Parathyroid adenoma (tissue), 2 donors: ENCODE data around the gene DCAF6.

Experiments
- H2AFZ ChIP-seq: fragments of 300-600 bp; sonication (generic); one replicate; pipeline ENCODE4 v1.7.0; 2017; ENCODE audit warnings: antibody characterized with exemption, mild to moderate bottlenecking
- H3K27ac ChIP-seq: fragments of 300-600 bp; sonication (generic); one replicate; pipeline ENCODE4 v1.7.0; 2017
- H3K27me3 ChIP-seq: fragments of 300-600 bp; sonication (generic); one replicate; pipeline ENCODE4 v1.7.0; 2017; ENCODE audit warnings: low read length; ENCODE audit not compliant: control insufficient read depth, insufficient read depth
- H3K36me3 ChIP-seq: fragments of 300-600 bp; sonication (generic); one replicate; pipeline ENCODE4 v1.7.0; 2017; ENCODE audit warnings: low read length; ENCODE audit not compliant: control insufficient read depth, insufficient read depth
- H3K4me1 ChIP-seq: fragments of 300-600 bp; sonication (generic); one replicate; pipeline ENCODE4 v1.7.0; 2017; ENCODE audit warnings: control low read depth
- H3K4me2 ChIP-seq: fragments of 300-600 bp; sonication (generic); one replicate; pipeline ENCODE4 v1.7.0; 2017; ENCODE audit warnings: low read length
- H3K4me3 ChIP-seq: fragments of 300-600 bp; sonication (generic); one replicate; pipeline ENCODE4 v1.7.0; 2017; ENCODE audit warnings: low read depth, low read length
- H3K79me2 ChIP-seq: fragments of 300-600 bp; sonication (generic); one replicate; pipeline ENCODE4 v1.7.0; 2017; ENCODE audit warnings: control low read depth
- H3K9ac ChIP-seq: fragments of 300-600 bp; sonication (generic); one replicate; pipeline ENCODE4 v1.7.0; 2017; ENCODE audit warnings: mild to moderate bottlenecking
- H3K9me3 ChIP-seq: fragments of 300-600 bp; sonication (generic); one replicate; pipeline ENCODE4 v1.7.0; 2017; ENCODE audit warnings: low read length; ENCODE audit not compliant: control insufficient read depth
- TF ChIP-seq, protein P1 (sequence below): fragments of 300-600 bp; sonication (generic); IDR thresholded peaks from one replicate; pipeline ENCODE4 v1.7.0; 2017; ENCODE audit warnings: antibody characterized with exemption, mild to moderate bottlenecking
- donor health status: primary hyperparathyroidism.

The DCAF6 gene

DNA sequence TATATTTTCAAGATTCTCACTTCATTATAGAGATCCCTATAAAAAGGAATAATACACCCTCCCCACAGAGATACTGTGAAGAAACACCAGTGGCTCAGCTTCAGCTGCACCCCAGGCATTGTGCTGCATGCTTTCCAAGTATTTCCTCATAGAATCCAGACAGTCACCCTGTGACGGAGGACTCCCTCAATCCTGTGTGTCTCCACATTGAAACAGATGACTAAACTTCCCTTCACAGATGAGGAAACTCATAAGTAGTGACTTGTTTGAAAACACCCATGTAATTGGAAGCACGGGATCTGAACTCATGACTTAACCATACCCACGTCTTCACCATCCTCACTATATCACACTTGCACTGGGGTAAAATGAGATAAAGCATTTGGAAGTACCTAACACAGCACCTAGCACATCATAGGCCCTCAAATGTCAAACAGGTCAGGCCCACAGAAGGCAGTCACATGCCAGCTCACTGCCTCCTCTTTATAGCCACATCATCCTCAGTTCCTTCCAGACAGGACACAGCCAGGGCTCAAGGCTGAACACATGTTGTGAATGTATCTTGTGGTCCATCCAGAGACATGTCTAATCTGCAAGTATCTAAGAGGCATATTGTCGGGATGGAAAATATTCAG is 145.0 kb downstream of the DCAF6 start:
- Histone ChIP-seq H3K4me3 (no peak overlapping the region), H3K4me2 (no peak overlapping the region), H3K9ac (no peak overlapping the region), H2AFZ (no peak overlapping the region), H3K79me2 (no peaks in the 10 kb centered on the region), H3K27ac (no peak overlapping the region), H3K4me1 (peaks cover 15% of the 10 kb centered on the region), H3K36me3 (no peaks in the 10 kb centered on the region), H3K27me3 (no peaks in the 10 kb centered on the region), H3K9me3 (no peaks in the 10 kb centered on the region)
- TF ChIP-seq, protein P1, sequence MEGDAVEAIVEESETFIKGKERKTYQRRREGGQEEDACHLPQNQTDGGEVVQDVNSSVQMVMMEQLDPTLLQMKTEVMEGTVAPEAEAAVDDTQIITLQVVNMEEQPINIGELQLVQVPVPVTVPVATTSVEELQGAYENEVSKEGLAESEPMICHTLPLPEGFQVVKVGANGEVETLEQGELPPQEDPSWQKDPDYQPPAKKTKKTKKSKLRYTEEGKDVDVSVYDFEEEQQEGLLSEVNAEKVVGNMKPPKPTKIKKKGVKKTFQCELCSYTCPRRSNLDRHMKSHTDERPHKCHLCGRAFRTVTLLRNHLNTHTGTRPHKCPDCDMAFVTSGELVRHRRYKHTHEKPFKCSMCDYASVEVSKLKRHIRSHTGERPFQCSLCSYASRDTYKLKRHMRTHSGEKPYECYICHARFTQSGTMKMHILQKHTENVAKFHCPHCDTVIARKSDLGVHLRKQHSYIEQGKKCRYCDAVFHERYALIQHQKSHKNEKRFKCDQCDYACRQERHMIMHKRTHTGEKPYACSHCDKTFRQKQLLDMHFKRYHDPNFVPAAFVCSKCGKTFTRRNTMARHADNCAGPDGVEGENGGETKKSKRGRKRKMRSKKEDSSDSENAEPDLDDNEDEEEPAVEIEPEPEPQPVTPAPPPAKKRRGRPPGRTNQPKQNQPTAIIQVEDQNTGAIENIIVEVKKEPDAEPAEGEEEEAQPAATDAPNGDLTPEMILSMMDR: no peak

DNA sequence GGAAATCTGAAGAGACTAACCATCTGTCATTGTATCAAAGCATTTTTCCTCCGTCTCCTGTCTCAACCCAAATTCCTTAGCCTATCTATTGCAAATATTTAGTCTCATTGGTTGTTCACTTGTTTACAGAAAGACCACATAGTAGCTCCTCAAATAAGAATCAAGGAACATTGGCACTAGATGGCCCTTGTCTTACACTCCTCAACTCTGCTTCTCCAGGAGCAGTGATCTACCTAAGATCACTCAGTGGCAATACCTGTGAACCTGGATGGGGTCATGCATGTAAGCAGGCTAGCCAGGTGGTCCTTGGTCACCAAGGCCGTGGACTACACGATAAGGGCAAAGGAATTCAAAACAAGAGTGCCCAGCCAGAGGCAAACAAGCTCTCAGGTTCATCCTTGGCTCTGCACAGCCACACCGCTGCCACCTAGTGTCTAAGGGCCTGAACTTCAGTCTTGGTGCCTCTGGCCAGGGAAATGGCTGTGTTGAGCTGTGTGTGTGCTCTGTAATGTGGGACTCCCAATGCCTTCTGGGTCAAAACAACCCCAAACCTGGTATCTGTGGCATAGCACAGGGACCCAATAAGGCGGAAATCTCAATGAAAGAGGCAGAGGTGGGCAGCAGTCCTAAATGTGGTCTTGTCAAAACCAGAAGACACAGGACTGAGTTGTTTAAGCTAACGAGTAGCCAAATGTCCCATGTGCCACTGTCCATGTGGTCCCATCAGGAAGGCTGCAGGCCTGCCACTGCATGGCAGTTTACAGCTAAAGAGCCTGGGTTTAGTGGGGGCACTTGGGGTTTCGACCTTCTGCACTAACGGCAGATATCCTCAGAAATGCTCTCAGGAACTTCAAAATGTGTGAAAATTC is 145.8 kb downstream of the DCAF6 start:
- Histone ChIP-seq H3K27me3 (no peaks in the 10 kb centered on the region), H3K4me3 (no peak overlapping the region), H3K79me2 (no peaks in the 10 kb centered on the region), H3K36me3 (no peaks in the 10 kb centered on the region), H3K9ac (no peak overlapping the region), H3K4me2 (peak overlapping the region; percentile 10), H2AFZ (no peak overlapping the region), H3K9me3 (no peaks in the 10 kb centered on the region), H3K27ac (no peak overlapping the region), H3K4me1 (peaks cover 12% of the 10 kb centered on the region)
- TF ChIP-seq, protein P1: peak; percentile 69

DNA sequence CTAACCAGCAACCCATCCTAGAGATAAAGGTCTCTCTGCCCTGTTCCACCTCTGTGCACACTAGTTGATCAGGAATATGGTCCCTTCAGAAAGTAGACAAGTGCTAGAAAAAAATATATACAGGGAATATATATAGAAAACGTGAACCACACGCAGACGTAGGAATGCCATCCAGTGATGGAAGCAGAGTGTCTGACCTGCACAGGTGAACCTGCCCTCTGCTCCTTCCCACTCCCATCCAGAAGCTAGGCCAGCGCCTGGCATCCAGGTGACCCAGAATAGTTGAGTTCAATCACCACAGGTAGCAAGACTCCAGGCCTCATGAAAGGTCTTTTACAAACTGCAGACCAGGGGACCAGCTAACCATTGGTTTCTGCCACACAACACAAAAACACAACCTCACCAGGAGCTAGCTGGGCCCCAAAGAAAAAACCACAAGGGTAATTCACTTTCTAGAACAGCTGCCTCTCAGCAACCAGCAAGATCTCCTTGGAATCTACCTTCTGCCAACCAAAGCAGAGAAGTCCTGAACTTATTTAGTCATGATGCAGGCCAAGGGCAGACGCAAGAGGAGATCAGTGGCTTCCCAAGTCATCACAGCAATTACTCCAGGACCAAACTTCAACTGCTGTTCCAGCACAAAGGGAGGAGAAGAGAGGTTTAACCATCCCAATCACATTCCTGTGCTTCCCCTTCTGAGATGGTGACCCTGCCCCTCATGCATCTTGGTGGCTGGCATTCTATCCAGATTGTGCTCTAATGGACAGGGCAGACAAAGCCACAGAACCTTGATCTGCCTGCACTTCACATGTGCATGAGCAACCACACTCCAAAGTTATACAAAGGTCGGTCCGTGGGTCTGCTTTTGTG is 147.2 kb downstream of the DCAF6 start:
- Histone ChIP-seq H3K79me2 (no peaks in the 10 kb centered on the region), H3K4me1 (peaks cover 12% of the 10 kb centered on the region), H3K4me3 (no peak overlapping the region), H2AFZ (no peak overlapping the region), H3K27ac (no peak overlapping the region), H3K27me3 (no peaks in the 10 kb centered on the region), H3K9ac (no peak overlapping the region), H3K9me3 (no peaks in the 10 kb centered on the region), H3K36me3 (no peaks in the 10 kb centered on the region), H3K4me2 (no peak overlapping the region)
- TF ChIP-seq, protein P1: no peak

DNA sequence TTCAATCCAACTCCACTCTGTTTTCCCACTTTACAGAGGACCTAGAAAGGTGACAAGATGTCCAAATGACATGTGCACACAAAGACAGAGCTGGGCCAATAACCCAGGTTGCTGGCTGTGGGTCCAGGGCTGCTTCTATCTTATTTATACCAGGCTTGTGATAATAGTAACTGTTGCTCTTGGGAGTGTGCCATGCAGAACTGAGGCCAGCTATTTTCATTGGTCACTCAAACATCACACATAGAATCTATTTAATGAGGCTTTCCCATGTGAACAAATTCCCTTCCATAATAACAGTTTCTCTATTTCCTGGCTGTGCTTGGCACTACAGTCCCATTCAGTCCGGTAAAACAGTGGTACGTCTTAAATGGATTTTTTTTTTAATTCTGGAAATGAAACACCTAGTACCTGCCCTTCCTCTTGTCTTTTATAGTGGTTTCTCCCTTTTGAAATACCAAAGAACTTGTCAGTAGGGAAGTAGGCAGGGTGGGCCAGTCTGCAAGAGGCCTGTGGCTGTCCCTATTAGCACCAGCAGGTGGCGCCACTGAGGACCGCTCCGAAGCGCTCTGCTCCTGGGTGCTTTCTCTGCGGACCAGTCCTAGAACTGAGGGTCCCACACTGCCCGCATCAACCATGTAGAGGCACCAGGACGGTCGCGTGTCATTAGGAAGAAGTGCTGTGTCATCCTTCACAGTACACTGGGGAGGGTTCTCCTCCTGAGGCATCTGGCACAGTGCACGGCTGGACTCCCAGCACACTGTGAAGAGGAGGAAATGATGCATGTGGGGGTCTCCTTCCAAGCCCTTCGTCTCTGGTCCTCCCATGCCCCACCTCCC is 148.1 kb downstream of the DCAF6 start:
- H3K4me1 ChIP-seq: peaks cover 12% of the 10 kb centered on the region
- H3K4me2 ChIP-seq: peak overlapping the region; percentile 10
- no peak overlapping the region for H3K4me3 ChIP-seq
- H3K27me3 ChIP-seq: no peaks in the 10 kb centered on the region
- H2AFZ ChIP-seq: no peak overlapping the region
- H3K9me3 ChIP-seq: no peaks in the 10 kb centered on the region
- TF ChIP-seq, protein P1: peak; percentile 64
- no peak overlapping the region for H3K27ac ChIP-seq
- H3K79me2 ChIP-seq: no peaks in the 10 kb centered on the region
- H3K9ac ChIP-seq: no peak overlapping the region
- no peaks in the 10 kb centered on the region for H3K36me3 ChIP-seq
